ENCODE data around the gene EFCAB11.
A peak's percentile ranks its signal among the peaks of the same experiment; 100 is the strongest.

EFCAB11 gene

GRCh38 chr14:89954070-89955021 is at the start of gene EFCAB11:
Gene EFCAB11 (minus strand): TSS chr14:89954730. CDS start chr14:89954660, 70 bp downstream.
- peak; percentile 92 for DNase-seq (ENCODE audit: low read depth)
- TF ChIP-seq CTCF (IDR thresholded peaks at IDR 0.05; ENCODE audit: control insufficient read depth, insufficient read depth, low read depth, low read length, missing control alignments), result peak; percentile 9
- peak within 1 kb of the TSS; percentile 85 for H3K4me3 ChIP-seq (ENCODE audit: control insufficient read depth, low read depth, low read length)

GRCh38 chr14:90003526-90004307 is 49.2 kb upstream of the EFCAB11 start:
- no peak for DNase-seq (ENCODE audit: low read depth)
- TF ChIP-seq CTCF (IDR thresholded peaks at IDR 0.05; ENCODE audit: control insufficient read depth, insufficient read depth, low read depth, low read length, missing control alignments), result no peak
- no peak overlapping the region for H3K4me3 ChIP-seq (ENCODE audit: control insufficient read depth, low read depth, low read length)

- no peak overlapping the region for H3K4me3 ChIP-seq (ENCODE audit: control insufficient read depth, low read depth, low read length)
- no peak for DNase-seq (ENCODE audit: low read depth)
- no peak for TF ChIP-seq CTCF (IDR thresholded peaks at IDR 0.05; ENCODE audit: control insufficient read depth, insufficient read depth, low read depth, low read length, missing control alignments)
Measured at GRCh38 chr14:90000935-90001334, 46.4 kb upstream of the EFCAB11 start.

GRCh38 chr14:89996963-89997362 is 42.4 kb upstream of the EFCAB11 start:
- no peak for TF ChIP-seq CTCF (IDR thresholded peaks at IDR 0.05; ENCODE audit: control insufficient read depth, insufficient read depth, low read depth, low read length, missing control alignments)
- H3K4me3 ChIP-seq (ENCODE audit: control insufficient read depth, low read depth, low read length), result no peak overlapping the region
- DNase-seq (ENCODE audit: low read depth), result no peak

- TF ChIP-seq CTCF (IDR thresholded peaks at IDR 0.05; ENCODE audit: control insufficient read depth, insufficient read depth, low read depth, low read length, missing control alignments), result no peak
- no peak for DNase-seq (ENCODE audit: low read depth)
- H3K4me3 ChIP-seq (ENCODE audit: control insufficient read depth, low read depth, low read length), result no peak overlapping the region
Measured at GRCh38 chr14:89992273-89992672, 37.7 kb upstream of the EFCAB11 start.

GRCh38 chr14:89990623-89991275 is 36.2 kb upstream of the EFCAB11 start:
- DNase-seq (ENCODE audit: low read depth), result no peak
- no peak for TF ChIP-seq CTCF (IDR thresholded peaks at IDR 0.05; ENCODE audit: control insufficient read depth, insufficient read depth, low read depth, low read length, missing control alignments)
- no peak overlapping the region for H3K4me3 ChIP-seq (ENCODE audit: control insufficient read depth, low read depth, low read length)
